Endothelial cell (in vitro differentiated cells): ENCODE data around the gene FAM187B. TPM values are rescaled to one million over a fixed set of nuclear protein-coding genes. Genes with fewer than 3 reads are reported as not detected.

ENCODE experiments used
- DNase-seq: peaks from one replicate; pipeline ENCODE4 v3.0.0; 2021; ENCODE audit warnings: low spot score
- H3K27ac Mint-ChIP-seq: one replicate; pipeline ENCODE4 v1.8.0; 2021; ENCODE audit warnings: mixed read lengths, inconsistent platforms; ENCODE audit not compliant: unreplicated experiment
- H3K27me3 Mint-ChIP-seq: one replicate; pipeline ENCODE4 v1.8.0; 2021; ENCODE audit warnings: mild to moderate bottlenecking, moderate library complexity, mixed read lengths, inconsistent platforms; ENCODE audit not compliant: unreplicated experiment
- H3K36me3 Mint-ChIP-seq: one replicate; pipeline ENCODE4 v1.8.0; 2021; ENCODE audit warnings: mild to moderate bottlenecking, low read depth, mixed read lengths, inconsistent platforms; ENCODE audit not compliant: unreplicated experiment
- H3K4me1 Mint-ChIP-seq: one replicate; pipeline ENCODE4 v1.8.0; 2021; ENCODE audit warnings: mild to moderate bottlenecking, mixed read lengths, inconsistent platforms; ENCODE audit not compliant: unreplicated experiment
- H3K4me3 Mint-ChIP-seq: one replicate; pipeline ENCODE4 v1.8.0; 2021; ENCODE audit warnings: mild to moderate bottlenecking, mixed read lengths, inconsistent platforms; ENCODE audit not compliant: unreplicated experiment
- H3K9me3 Mint-ChIP-seq: one replicate; pipeline ENCODE4 v1.8.0; 2021; ENCODE audit warnings: mixed read lengths, inconsistent platforms; ENCODE audit not compliant: unreplicated experiment
- CTCF ChIP-seq: fragments of 200-600 bp; sonication (generic); IDR thresholded peaks from one replicate; pipeline ENCODE4 v1.5.0; 2021; ENCODE audit warnings: antibody characterized with exemption; ENCODE audit not compliant: unreplicated experiment
- total RNA-seq: library from RNA; stranded (reverse); fragmentation: NEBNext Ultra II Directional; extraction: Animal tissue kit (Norgen Biotek cat#: 25700); gene quantifications from one replicate; pipeline ENCODE4 v1.2.1, GENCODE V29; 2021; ENCODE audit not compliant: unreplicated experiment

The FAM187B gene
- total RNA-seq, 1 donor from 2014 or later: not detected

GRCh38 chr19:35220315-35220921 is 8.1 kb downstream of the FAM187B start:
- TF ChIP-seq CTCF: no peak
- no peak for DNase-seq
- peaks cover 5% of the 10 kb centered on the region for H3K9me3 Mint-ChIP-seq

GRCh38 chr19:35219008-35219407 is 9.5 kb downstream of the FAM187B start:
- Mint-ChIP-seq H3K4me3 (no peak overlapping the region), H3K27me3 (peaks cover 9% of the 10 kb centered on the region), H3K9me3 (peaks cover 5% of the 10 kb centered on the region), H3K36me3 (no peaks in the 10 kb centered on the region), H3K27ac (no peak overlapping the region), H3K4me1 (no peaks in the 10 kb centered on the region)
- TF ChIP-seq CTCF: no peak
- no peak for DNase-seq

More at GRCh38 chr19:35220315-35220921, 8.1 kb downstream of the FAM187B start:
- H3K27ac Mint-ChIP-seq: no peak overlapping the region
- H3K4me1 Mint-ChIP-seq: no peaks in the 10 kb centered on the region
- no peak overlapping the region for H3K4me3 Mint-ChIP-seq
- H3K36me3 Mint-ChIP-seq: no peaks in the 10 kb centered on the region
- H3K27me3 Mint-ChIP-seq: peaks cover 9% of the 10 kb centered on the region

- no peaks in the 10 kb centered on the region for H3K4me1 Mint-ChIP-seq
These were observed 10.9 kb downstream of the FAM187B start for GRCh38 chr19:35217649-35217990.

GRCh38 chr19:35216833-35217648 is 11.5 kb downstream of the FAM187B start:
- no peak for TF ChIP-seq CTCF
- Mint-ChIP-seq H3K27ac (no peak overlapping the region), H3K9me3 (peaks cover 5% of the 10 kb centered on the region), H3K4me3 (no peak overlapping the region), H3K4me1 (no peaks in the 10 kb centered on the region), H3K36me3 (no peaks in the 10 kb centered on the region), H3K27me3 (peaks cover 5% of the 10 kb centered on the region)
- DNase-seq: no peak

More at GRCh38 chr19:35217649-35217990, 10.9 kb downstream of the FAM187B start:
- Mint-ChIP-seq H3K27me3 (peaks cover 9% of the 10 kb centered on the region), H3K9me3 (peaks cover 5% of the 10 kb centered on the region), H3K4me3 (no peak overlapping the region), H3K27ac (no peak overlapping the region), H3K36me3 (no peaks in the 10 kb centered on the region)
- DNase-seq: no peak
- TF ChIP-seq CTCF: no peak
